T-helper 2 cell treated with Interferon-gamma antibody and Interleukin-4, amounts not matched to agents 100 ng/mL and 5 ng/mL, for 36 hours (primary cell): ENCODE results near the gene EXOSC5. TPM values are rescaled to one million over a fixed set of nuclear protein-coding genes. Genes with fewer than 3 reads are reported as not detected.
"Not testable (repeated sequence)": the region's sequence is repeated elsewhere in the genome, so short reads cannot be mapped to it uniquely, and the experiment has no call there.

Experiments used
- intact Hi-C: fragments of 100-400 bp; cut with micrococcal nuclease; formaldehyde crosslinking; loops from one replicate; pipeline ENCODE4 v1.15.1; 2023
- total RNA-seq: library from RNA; stranded (reverse); gene quantifications from 2 replicates; pipeline ENCODE4 v1.2.3, GENCODE V29; 2022

EXOSC5 gene
- total RNA-seq, 1 donor from 2014 or later: 32.3 TPM

DNA sequence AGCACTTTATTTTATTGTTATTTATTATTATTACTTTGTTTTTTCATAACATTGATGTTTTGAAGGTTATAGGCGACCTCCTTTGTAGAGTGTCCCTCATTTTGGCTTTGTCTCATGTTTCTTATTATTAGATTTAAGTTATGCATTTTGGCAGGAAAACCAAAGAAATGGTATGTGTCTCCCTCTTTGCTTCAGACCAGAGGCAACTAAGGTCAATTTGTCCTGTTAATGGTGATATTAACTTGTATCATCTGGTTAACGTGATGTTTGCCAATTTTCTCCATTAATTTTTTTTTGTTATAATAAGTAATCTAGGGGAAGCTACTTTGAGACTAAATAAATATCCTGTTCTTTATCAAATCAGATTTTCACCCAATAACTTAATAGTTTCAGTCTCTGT lies 24.7 kb downstream of the EXOSC5 start:
- intact Hi-C loops: no loop called here

GRCh38 chr19:41371541-41371940 lies 25.6 kb downstream of the EXOSC5 start:
- intact Hi-C loops: no loop called here

GRCh38 chr19:41371119-41371518 lies 26.0 kb downstream of the EXOSC5 start:
- intact Hi-C loops: not testable (repeated sequence)

DNA sequence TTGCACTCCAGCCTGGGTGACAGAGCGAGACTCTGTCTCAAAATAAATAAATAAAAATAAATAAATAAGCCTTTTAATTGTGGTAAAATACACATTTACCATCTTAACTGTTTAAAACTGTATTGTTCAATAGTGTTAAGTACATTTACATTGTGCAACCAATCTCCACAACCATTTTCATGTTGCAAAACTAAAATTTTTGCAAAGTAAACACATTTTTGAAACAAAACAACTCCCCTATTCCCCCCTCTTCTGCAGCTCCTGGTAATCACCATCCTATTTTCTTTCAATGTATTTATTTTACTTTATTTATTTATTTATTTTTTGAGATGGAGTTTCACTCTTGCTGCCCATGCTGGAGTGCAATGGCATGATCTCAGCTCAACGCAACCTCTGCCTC lies 27.4 kb downstream of the EXOSC5 start:
- intact Hi-C loops: no loop called here

DNA sequence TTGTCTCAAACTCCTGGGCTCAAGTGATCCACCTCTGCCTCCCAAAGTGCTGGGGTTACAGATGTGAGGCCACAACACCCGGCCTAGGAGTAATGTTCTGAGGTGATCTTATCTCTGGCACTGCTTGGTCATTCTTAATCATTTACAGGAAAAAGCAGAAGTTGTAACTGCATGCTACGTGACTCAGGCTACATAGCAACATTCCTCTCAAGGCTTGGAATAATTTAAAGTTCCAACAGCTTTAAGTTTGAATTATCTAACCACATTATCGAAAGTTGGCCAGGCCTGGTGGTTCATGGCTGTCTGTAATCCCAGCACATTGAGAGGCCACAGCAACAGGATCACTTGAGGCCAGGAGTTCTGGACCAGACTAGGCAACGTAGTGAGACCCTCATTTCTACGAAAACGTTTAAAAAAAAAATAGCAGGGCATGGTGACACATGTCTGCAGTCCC lies 29.3 kb downstream of the EXOSC5 start:
- intact Hi-C loops: no loop called here

DNA sequence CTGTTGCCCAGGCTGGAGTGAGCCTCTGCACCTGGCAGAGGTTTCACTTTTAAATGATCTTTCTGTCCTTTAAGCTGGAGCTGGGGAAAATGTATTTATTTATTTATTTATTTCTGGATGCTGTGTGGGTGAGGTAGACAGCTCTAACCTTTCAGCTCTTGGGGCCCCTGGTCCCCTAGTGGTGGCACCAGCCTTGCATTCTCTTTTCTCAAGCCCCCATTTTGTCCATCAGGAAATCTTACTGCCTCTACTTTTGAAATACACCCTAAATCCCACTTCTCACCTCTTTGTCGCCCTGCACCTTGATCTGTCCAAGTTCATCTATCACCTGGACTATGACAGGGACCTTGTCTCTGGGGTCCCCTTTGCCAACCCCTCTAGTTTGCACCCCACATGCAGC lies 31.1 kb downstream of the EXOSC5 start:
- intact Hi-C loops: no loop called here

DNA sequence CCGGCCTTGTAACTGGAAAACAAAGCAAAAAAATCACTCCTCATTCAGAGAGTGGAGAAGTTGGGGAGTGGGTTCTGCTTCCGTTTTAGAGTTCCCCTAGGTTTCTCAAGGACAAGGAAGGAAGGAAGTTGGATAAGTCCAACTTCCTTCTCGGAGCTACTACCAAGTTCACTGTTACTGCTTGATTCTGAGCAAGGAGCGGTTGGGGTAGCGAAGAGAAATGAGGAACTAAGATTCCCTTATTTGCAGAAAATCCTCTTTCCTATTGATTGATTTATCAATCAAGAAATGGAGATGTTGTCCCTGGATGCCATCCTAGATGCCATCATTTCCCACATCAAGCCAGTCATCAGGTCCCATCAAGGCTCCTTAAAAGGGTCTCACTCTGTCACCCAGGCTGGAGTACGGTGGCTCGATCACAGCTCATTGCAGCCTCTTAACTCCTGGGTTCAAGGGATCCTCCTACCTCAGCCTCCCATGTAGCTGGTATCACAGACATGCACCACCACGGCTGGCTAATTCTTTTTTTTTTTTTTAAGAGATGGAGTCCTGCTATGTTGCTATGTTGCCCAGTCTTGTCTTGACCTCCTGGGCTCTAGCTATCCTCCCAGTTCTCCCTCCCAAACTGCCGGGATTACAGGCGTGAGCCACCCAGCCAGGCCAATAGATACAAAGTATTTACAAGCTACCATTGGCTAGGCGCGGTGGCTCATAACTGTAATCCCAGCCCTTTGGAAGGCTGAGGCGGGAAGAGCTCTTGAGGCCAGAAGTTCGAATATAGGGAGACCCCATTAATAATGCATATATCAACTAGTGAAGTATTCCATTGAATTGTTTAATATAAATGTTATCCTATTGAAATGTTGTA lies 32.4 kb downstream of the EXOSC5 start:
- intact Hi-C loops: loop anchor here (1.0 to 5.0 kb wide), 2 partner anchors 33 to 73 kb away; partner anchors contain the start of genes BCKDHA, DMAC2 and EXOSC5

DNA sequence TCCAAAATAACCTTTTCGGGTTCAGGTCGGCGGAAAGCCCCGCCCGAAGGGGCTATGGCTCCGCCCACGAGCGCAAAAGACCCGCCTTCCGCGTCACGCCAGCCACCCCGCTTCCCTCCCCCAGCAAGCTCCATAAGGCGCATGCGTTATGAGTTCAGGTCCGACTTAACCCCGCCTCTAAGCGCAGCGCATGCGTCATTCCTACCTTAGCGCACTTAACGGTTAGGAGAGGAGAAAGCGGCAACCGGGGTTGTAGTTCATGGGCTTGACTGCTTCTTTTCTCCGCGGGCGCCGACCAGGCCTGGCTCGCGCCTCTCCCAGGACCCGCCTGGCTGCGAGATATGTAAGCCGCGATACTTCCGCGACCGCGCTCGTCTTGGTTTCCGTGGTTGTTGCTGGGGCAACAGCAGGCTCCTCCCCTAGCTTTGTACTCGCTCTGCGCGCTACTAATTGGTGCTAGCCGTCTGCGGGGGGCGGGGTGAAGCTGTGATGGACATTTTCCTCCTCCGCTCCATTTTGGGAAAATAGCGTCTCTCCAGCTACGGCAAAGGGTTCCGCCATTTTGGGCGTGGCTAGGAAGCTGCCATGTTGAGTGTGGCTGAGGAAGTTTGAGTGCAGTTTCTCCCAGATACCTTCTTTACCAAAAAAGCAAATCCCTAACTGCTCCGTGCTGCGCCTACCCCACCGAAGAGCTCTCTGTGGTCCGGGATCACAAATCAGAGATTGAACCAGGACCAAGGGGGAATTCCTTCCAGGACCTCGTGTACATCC lies 33.2 kb downstream of the EXOSC5 start, which contains the start of gene B9D2:
B9D2 (minus strand) TSS at position 397 of the 771 bp plus-strand sequence. CDS start 630 bp downstream, outside the sequence.
- intact Hi-C loops: loop anchor here (1.0 to 5.0 kb wide), 3 partner anchors 10 to 73 kb away; partner anchors contain the start of genes BCKDHA, DMAC2 and EXOSC5

- intact Hi-C loops: loop anchor here (1.0 to 5.0 kb wide), 2 partner anchors 9 to 74 kb away; partner anchors contain the start of gene DMAC2
These were observed 33.8 kb downstream of the EXOSC5 start for GRCh38 chr19:41363371-41363752.

DNA sequence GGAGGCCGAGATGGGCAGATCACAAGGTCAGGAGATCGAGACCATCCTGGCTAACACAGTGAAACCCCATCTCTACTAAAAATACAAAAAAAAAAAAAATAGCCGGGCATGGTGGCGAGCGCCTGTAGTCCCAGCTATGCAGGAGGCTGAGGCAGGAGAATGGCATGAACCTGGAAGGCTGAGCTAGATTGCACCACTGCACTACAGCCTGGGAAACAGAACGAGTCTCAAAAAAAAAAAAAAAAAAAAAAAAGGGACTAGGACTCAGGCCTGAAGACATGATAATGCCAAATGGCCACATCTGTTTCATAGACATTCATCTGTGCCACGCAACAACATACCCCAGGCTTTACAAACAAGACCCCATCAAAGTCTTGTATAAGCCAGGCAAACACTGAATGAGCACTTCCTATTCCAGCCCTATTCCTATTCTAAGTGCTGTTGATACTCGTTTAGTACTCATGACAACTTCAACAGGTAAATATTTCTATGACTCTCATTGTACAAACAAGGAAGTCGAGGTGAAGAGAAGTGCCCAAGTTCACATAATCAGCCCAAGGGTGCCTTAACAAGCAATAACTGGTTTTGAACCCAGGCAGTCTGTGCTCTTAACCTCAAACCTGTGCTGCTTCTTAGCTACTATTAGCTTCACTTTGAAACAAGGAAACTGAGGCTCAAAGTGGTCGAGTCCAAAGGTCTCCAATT lies 34.9 kb downstream of the EXOSC5 start:
- intact Hi-C loops: loop anchor here (5.0 kb wide), 1 partner anchor 75 kb away; the partner anchor contains the start of gene DMAC2

GRCh38 chr19:41359741-41360140 lies 37.4 kb downstream of the EXOSC5 start:
- intact Hi-C loops: loop anchor here (5.0 to 10.0 kb wide), 2 partner anchors 78 to 185 kb away; partner anchors contain the start of gene DMAC2

DNA sequence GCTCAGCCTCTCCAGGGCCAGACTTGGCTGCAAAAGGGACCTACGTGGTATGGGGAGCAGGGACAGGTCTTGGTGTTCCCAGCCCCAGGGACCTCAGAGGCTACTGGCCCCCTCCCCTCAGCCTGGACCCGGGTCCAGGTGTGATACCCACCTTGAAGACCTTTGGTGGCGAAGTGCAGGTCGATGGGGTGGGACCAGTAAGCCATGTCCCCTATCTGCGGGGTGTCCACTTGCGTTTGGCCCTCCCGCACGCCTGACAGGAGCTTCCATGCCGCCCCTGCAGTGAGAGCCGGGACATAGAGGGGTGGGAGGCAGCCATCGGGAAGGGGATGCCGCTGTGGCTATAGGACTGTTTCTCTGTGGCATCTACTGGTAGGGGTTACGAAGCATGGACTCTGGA lies 39.4 kb downstream of the EXOSC5 start:
- intact Hi-C loops: loop anchor here (1.0 to 10.0 kb wide), 2 partner anchors 40 to 187 kb away; partner anchors contain the start of genes BCKDHA and EXOSC5

GRCh38 chr19:41356984-41357739 lies 40.0 kb downstream of the EXOSC5 start:
- intact Hi-C loops: loop anchor here (1.0 to 10.0 kb wide), 2 partner anchors 40 to 188 kb away; partner anchors contain the start of genes BCKDHA and EXOSC5

DNA sequence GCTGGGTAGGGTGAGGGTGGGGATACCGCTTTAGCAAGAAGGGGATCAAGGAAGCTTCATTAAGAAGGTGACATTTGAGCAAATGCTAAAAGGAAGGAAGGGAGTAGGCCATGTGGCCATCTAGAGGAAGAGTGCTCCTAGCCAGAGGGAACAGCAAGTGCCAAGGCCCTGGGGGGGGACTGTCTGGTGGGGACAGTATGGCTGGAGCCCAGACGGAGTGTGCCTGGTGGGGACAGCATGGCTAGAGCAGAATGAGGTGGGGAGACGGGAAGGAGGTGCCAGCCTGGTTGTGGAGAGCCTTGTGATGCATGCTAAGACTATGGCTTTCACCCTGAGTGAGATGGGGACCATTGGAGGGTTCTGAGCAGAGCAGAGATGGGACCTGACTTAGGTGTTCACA lies 41.4 kb downstream of the EXOSC5 start:
- intact Hi-C loops: loop anchor here (10.0 kb wide), 1 partner anchor 189 kb away; no protein-coding TSS in a partner anchor

GRCh38 chr19:41355035-41355434 lies 42.1 kb downstream of the EXOSC5 start:
- intact Hi-C loops: loop anchor here (10.0 kb wide), 1 partner anchor 190 kb away; no protein-coding TSS in a partner anchor

GRCh38 chr19:41354343-41354953 lies 42.7 kb downstream of the EXOSC5 start:
- intact Hi-C loops: loop anchor here (1.0 to 10.0 kb wide), 2 partner anchors 9 to 190 kb away; no protein-coding TSS in a partner anchor

DNA sequence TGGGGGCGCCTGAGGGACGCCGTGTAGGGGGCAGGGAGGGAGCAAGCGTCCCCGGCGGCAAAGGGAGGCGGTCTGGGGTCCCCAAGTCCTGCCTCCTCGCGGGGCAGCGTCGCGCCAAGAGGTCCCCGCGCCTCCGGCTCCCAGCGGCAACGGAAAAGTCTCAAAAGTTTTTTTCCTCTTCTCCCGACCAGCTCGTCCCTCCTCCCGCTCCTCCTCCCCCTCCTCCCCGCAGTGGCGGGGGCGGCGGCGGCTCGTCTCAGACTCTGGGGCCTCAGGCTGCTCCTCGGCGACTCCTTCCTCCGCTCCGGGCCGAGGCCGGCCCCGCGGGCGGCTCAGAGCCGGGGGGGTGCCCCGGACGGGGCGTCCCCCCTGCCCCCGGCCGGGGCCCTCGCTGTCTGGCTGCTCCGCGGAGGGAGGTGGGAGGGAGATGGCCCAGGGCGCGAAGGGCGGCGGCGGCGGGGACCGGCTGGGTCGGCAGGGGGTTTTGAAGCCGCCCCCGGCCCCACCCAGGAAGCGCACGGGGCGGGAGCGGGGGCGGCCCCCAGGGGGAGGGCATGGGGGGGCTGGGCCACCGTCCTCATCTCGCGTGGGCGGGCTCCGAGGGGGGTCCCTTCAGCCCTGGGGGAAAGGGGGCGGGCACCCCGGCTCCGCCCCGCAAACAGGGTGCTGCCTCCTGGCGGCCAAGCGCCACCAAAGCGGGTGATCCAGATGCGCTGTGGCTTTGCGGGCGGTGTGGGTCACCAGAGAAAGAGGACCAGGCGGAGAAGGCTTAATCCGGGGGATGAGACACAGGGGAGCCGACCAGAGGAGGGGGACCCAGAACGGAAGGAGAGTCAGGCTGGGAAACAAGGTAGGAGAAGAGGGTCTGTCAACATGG lies 43.5 kb downstream of the EXOSC5 start, which contains the start of gene TGFB1:
TGFB1 (minus strand) TSS at position 457 of the 877 bp plus-strand sequence. CDS start 878 bp downstream, outside the sequence.
- intact Hi-C loops: loop anchor here (1.0 to 10.0 kb wide), 5 partner anchors 10 to 191 kb away; partner anchors contain the start of gene CCDC97
